Transverse colon (tissue), 4 donors: ENCODE data around the gene C1QB.

Experiments
- CTCF ChIP-seq, 5 experiments: fragments of 200-600 bp in 3 of 5; fragments of 450-650 bp in 2 of 5; sonication (generic) in 3 of 5; IDR thresholded peaks; 1 replicate in 2 of 5; 2 replicates in 3 of 5; pipeline ENCODE4 v1.5.1; 2016 to 2017; ENCODE audit warnings: antibody characterized with exemption in 5 of 5, inconsistent platforms in 3 of 5, mild to moderate bottlenecking in 2 of 5, moderate library complexity in 1 of 5
- EP300 ChIP-seq: sonication (generic); formaldehyde crosslinking; IDR thresholded peaks from one replicate; pipeline ENCODE4 v1.6.1; 2017; ENCODE audit warnings: antibody characterized with exemption, low read depth
- POLR2A ChIP-seq: fragments of 450-650 bp; IDR thresholded peaks from one replicate; pipeline ENCODE4 v1.6.1; 2016; ENCODE audit warnings: antibody characterized with exemption, mild to moderate bottlenecking, moderate library complexity
- POLR2AphosphoS5 ChIP-seq, 3 donors: sonication (generic); formaldehyde crosslinking; IDR thresholded peaks; one replicate each; pipeline ENCODE4 v1.6.1; 2016; ENCODE audit warnings: antibody characterized with exemption in 3 of 3

- TF ChIP-seq POLR2A (no peak), CTCF (IDR thresholded peaks at IDR 0.05) (no peak), EP300 (no peak), POLR2AphosphoS5 (IDR thresholded peaks at IDR 0.05) (no peak)
Measured at GRCh38 chr1:22697980-22698379, 44.9 kb downstream of the C1QB start.
